Hepatic stellate cell (primary cell): Measurements from ENCODE around the gene ZMYM5.
"Not testable (repeated sequence)": the region's sequence is repeated elsewhere in the genome, so short reads cannot be mapped to it uniquely, and the experiment has no call there.

Experiments
- DNase-seq: peaks from one replicate; pipeline ENCODE4 v3.0.0; 2011; ENCODE audit warnings: low spot score

Gene ZMYM5

DNA sequence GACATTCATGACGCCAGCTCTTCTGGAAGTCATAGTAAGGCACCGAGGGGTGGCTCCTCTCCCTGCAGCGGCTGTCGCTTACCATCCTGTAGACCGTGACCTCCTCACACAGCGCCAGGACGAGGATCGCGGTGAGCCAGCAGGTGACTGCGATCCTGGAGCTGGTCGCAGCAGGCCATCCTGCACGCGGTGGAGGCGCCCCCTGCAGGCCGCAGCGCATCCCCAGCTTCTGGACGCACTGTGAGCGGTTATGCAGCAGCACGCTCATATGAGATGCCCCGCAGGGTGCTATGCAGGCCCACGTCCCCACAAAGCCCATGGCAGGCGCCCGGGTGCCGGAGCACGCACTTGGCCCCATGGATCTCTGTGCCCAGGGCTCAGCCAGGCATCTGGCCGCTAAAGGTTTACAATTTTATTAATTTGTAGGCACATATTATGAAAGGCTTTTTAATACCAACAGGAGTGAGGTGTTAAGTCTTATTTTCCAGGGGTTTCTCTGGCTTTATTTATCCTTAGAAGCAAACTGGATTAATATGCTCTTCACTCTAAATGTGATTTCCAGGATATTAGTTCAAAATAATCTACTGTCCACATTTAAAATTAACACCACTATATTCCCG, 45.1 kb downstream of the ZMYM5 start:
- DNase-seq, result no peak

DNA sequence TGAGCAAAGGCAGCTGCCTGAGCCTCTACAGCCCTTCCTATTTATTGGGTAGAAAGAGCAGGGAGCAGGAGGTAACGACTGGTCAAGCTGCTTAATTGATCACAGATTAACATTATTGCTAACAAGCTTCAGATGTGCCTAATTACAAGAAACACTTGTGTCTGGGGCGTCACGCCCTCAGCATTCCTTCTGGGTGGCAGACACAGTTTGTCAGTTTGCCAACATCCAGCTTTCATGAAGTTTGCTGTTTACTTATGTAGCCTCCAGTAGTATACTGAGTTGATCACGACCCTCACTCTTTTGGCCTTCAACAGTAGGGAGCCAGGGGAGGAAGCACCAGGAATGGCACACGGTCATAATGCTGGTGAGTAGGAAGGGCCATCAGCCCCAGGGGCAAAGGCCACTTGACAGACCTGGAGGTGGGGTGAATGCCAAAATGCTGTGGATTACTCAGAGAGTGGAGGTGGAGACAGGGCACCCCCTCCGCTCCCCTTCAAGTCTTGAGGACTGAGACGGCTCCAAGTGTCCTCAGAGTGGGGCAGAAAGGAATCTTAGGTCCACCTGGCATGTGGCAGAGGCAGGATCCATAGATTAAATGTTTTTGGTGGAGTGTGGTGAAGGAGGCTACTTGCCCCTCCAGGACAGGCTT, 45.8 kb downstream of the ZMYM5 start:
- no peak for DNase-seq

DNA sequence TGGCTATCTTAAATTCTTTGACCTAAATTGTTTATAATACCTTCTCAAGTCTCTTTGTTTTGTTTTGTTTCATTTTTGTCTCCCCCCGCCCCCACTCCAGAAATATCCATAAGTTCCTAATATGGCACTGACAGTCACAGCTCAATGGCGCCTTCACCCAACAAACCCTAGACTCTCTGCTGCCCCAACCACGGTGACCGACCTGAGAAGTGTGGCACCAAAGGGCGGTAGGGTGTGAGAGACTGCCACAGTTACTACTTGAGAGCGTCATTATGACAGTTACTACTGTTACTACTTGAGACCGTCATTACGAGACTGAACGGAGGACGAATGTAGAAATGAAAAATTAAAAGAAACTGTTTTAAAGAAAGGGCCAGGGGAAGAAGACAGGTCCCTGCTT, 46.3 kb downstream of the ZMYM5 start:
- DNase-seq, result no peak

DNA sequence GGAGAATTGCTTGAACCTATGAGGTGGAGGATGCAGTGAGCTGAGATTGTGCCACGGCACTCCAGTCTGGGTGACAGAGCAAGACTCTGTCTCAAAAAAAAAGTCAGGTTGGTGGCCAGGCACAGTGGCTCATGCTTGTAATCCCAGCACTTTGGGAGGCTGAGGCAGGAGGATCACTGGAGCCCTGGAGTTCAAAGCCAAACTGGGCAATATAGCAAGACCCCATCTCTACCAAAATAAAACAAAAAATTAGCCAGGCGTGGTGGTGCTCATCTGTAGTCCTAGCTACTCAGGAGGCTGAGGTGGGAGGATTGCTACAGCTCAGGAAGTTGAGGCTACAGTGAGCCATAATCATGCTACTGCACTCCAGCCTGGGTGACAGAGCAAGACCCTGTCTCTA, 47.6 kb downstream of the ZMYM5 start:
- not testable (repeated sequence) for DNase-seq

DNA sequence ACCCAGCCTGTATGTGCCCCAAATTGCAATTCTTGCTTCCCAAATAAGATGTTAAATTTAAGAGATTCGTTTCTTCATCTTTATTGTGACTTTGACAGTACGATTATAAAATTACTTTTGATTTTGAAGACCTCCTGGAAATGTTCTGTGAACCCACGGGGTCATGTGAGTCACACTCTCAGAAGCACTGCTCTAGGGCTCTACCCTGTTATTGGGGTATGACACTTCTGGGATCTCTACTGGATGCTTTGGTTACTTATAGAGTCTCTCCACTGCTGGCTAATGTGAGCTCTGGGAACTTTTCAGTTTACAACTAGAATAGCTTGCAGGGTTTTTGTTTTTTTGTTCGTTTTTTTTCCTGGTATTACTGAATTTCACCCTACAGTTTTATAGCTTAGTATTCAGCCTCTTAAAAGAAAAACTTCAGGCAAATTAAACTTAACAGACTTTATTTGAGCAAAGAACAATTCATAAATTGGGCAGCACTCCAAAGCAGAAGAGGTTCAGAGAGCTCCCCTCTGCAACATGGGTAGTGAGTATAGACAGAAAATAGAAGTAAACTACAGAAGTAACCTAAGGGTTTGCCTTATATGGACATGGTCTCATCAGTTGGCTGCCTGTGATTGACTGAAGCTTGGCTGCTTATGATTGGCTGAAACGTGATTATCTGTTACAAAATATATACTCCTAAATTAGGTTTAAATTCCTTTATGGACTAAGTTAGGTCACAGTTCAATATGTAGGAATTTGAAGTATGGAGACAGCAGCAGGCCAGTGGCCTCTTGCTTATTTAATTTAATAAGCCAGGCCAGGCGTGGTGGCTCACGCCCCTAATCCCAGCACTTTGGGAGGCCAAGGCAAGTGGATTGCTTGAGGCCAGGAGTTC, 52.2 kb downstream of the ZMYM5 start:
- DNase-seq, result no peak

DNA sequence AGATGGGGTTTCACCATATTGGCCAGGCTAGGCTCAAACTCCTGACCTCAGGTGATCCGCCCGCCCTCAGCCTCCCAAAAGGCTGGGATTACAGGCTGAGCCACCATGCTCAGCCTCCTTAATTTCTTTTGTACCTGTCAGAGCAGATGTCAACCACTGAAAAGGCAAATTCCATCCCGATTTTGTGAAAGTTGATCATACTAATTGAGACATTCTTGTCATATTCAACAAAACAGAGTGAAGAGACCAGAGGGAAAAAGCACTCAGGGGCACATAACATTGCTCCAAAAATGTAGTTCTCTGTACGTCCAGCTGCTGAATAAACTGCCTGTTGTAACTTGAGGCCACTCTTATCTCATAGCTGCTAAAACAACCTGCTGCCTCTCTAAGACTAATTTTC, 53.3 kb downstream of the ZMYM5 start:
- DNase-seq, result no peak

DNA sequence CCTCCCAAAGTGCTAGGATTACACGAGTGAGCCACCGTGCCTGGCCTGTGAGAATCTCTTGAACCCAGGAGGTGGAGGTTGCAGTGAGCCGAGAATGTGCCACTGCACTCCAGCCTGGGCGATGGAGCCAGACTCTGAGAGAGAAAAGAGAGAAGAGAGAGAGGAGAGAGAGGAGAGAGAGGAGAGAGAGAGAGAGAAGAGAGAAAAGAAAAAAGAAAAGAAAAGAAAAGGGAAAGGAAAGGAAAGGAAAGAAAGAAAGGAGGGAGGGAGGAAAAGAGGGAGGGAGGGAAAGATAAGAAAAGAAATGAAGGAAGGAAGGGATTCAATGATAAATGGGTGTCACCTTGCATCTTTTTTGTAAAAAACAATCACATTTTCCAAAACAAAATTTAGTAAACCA, 57.7 kb downstream of the ZMYM5 start:
- no peak for DNase-seq

DNA sequence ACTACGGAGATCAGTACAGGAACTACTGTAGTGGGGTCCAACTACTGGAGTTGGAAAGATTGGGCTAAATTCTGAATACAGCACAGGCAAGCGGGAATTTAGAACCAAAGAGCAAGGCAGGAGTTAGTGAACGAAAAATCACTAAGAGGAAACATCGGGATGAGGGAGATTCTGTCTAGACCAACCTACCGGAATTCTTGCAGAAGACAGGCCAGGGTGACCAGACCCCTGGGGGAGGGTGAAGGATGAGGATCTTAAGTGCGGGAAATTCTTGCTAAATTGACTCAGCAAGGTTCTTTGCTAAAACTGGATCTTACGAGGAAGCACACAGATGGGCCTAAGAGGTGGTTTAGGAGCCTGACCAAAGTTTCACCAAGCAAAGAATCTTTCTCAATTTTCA, 67.5 kb downstream of the ZMYM5 start:
- DNase-seq, result no peak

DNA sequence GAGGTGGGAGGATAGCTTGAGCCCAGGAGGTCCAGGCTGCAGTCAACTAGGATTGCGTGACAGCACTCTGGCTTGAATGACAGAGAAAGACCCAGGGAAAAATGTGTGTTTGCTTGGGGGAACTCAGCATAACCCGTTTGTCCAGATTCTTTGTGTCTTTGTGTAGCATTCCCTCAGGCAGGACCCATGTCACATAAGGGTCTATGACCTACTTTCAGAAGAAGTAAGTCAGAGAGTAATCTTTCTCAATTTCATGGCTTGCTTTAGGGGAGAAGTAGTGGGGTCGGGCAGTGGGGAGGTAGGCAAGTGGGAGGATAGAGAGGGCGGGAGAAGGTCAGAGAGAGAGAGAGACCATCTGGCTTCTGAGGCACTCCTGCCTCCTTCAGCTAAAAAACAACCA, 68.8 kb downstream of the ZMYM5 start:
- no peak for DNase-seq

DNA sequence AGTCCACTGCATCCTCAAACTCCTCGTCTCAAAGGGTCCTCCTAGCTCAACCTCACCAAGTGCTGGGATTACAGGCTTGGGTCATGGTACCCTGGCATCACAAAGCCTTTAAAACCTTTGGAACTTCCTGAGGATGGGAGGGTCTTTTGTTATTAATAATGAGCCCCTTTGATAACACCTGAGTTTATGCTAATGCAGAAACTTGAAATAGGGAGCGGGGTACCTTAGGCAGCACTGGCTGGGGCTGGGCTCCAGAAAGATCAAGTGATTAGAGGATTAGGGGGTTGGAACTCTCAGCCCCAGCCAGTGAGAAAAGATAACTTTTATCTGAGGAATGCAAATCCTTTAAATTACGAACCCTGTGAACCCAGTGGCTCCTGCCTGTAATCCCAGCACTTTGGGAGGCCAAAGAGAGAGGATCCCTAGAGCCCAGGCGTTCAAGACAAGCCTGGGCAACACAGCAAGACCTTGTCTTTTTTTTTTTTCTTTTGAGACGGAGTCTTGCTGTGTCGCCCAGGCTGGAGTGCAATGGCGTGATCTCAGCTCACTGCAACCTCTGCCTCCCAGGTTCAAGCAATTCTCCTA, 71.4 kb downstream of the ZMYM5 start:
- DNase-seq, result no peak

DNA sequence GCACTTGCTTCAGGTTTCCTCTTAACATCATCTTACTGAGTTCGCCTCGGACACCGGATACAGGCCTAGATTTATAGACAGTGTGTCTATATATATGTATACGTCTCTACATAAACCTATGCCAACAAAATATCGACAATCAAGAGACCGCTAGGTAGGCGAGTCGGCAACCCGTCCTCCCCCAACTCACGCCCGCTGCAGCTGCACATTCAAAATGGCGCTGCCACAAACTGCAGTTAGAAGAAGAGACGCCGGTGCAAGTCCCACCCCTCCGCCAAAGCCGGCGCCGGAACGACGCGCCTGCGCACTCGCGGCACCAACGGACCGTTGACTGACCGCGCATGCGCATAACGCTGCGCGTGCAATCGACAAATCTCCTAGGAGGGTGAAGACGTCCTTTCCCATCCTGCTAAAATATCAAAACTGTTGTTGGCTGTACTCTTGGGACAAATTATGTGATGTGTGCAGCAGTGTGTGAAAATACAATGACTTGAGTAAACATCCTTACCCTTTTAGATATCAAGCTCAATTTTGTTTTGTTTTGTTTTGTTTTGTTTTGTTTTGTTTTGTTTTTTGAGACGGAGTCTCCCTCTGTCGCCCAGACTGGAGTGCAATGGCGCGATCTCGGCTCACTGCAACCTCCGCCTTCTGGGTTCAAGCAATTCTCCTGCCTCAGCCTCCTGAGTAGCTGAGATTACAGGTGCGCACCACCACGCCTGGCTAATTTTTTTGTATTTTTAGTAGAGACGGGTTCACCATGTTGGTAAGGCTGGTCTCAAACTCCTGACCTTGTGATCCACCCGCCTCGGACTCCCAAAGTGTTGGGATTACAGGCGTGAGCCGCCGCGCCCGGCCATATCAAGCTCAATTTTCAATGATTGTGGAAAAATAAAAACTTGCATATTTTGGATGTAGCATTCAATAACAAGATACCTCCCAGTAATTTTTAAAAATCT, 80.4 kb downstream of the ZMYM5 start, which contains the start of gene PSPC1:
TSS of gene PSPC1 (minus strand) at position 219 of the 956 bp plus-strand sequence. CDS start at position 31, 188 bp downstream.
- peak; percentile 98 for DNase-seq

DNA sequence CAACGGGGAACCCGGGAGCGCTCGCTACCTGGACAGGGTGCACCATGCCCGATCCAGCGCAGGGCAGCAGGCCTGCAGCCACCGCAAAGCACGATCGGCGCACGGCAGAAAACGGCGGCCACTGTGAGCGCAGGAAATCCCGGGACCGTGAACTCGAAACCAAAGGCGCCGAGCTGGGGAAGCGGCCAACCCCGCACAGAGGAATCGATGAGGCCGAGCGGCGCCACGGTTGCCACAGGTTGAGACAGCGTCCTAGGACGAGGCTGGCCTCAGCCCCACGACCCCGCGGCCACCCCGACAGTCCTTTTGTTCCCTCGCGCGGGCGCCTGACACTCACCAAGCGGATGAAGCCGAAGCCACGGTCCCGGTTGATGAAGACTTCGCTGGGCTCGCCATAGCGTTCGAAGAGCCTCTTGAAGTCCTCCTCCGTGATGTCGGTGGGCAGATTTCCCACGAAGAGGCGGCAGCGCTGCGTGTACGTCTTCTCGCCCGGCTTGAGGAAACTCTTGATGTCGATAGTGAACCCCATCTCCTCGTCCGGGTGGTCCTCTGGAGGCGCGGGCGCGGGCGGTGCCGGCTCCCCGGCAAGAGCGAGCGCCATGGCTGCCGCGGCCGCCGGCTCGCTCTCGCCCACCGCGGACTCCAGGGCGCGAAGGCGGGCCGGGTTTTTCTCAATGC, 81.3 kb downstream of the ZMYM5 start:
- peak; percentile 65 for DNase-seq

DNA sequence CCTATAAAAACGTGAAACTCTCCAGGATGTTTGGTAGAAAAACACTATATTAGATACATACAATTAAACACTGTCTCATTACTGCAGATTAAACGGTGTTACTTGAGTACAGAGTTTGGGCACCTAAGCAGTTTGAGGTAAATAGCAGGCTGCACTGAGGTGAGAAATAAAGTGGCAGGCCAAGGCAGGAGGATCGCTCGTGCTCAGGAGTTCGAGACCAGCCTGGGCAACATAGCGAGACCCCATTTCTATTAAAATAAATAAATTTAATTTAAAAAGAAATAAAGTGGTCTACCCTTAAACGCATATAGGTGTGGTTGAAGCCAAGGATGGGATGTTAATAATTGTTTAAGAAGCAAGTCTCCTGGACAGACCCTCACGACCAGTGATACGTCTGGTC, 81.9 kb downstream of the ZMYM5 start:
- no peak for DNase-seq

DNA sequence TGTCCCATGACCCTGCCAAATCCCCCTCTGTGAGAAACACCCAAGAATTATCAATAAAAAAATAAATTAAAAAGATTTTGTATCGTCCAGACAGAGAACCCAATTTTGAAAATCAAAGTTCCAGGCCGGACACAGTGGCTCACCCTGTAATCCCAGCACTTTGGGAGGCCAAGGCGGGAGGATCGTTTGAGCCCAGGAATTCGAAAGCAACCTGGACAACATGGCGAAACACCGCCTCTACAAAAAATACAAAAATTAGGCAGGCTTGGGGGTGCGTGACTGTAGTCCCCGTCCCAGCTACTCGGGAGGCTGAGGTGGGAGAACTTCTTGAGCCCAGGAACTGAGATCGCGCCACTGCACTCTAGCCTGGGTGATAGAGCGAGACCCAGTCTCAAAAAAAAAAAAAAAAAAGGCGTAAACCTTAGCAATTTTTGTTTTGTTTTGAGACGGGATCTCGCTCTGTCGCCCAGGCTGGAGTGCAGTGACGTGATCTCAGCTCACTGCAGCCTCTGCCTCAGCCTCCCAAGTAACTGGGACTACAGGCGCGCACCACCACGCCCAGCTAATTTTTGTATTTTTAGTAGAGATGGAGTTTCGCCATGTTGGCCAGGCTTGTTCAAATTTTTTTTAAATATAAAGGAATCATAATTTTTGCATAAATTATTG, 82.6 kb downstream of the ZMYM5 start:
- DNase-seq, result not testable (repeated sequence)
